ENCODE data around the gene CLIC4. TPM values are rescaled to one million over a fixed set of nuclear protein-coding genes. Genes with fewer than 3 reads are reported as not detected.

CLIC4 gene
- total and polyA plus RNA-seq, 4 donors, result 15.0 to 40.7 (median 28.4) TPM

DNA sequence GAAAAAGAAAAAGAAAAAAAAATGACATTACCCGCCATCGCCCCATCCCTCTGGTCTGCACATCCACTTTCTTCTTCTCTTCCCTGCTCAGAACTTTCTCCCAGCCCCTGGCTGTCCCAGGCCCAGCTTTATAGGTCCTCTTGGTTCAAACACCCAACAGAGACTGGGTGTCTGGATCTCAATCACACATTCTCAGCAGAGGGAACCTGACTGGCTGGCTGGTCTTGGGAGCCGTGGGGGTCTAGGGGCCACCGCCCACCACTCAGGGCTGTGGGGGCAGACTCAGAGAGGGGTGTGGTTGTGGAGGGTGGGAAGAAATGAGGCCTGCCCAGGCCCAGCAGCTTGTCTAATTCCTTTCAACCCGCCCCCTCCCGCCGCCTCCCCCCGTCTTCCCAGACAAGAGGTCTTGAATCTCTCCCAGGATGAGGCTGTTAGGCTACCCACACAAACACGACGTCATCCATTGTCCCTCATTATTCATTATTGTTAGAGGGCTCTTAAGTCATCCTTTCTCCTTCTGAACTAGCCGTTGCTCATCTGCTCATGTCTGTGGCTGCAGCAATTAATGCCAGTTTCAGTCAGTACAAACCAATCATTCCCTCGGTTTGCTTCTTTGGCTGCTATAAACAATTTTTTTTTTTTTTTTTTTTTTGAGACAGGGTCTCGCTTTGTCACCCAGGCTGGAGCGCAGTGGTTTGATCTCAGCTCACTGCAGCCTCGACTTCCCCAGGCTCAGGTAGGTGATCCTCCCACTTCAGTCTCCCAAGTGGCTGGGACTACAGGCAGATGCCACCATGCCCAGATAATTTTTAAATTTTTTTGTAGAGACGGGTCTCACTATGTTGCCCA lies 40.6 kb upstream of the CLIC4 start:
- H3K9me3 ChIP-seq (ENCODE audit: control insufficient read depth in 4 of 4, low read length in 3 of 4), result no peaks in the 10 kb centered on the region
- H3K27ac ChIP-seq (ENCODE audit: low read depth in 1 of 2, low read length in 2 of 2), result peak overlapping the region; percentile 82 to 85
- TF ChIP-seq FOXA2 (IDR thresholded peaks at IDR 0.05), result no peak
- TF ChIP-seq HNF4G (IDR thresholded peaks at IDR 0.05), result no peak
- TF ChIP-seq EGR1 (IDR thresholded peaks at IDR 0.05; ENCODE audit: low read depth in 2 of 2), result no peak
- no peak for TF ChIP-seq JUND (IDR thresholded peaks at IDR 0.05)
- TF ChIP-seq YY1 (IDR thresholded peaks at IDR 0.05), result no peak
- 89% methylated on average over 16 of the region's 16 CpGs for WGBS
- no peaks in the 10 kb centered on the region for H3K27me3 ChIP-seq (ENCODE audit: control insufficient read depth in 4 of 4, insufficient read depth in 4 of 4, low read length in 3 of 4)
- H3K9ac ChIP-seq (ENCODE audit: low read depth in 1 of 2, low read length in 2 of 2), result peak overlapping the region in 1 of 2 donors; percentile 49
- no peak overlapping the region for H3K4me3 ChIP-seq (ENCODE audit: low read depth in 1 of 3, low read length in 3 of 3)
- no peak for DNase-seq (ENCODE audit: low spot score)
- no peaks in the 10 kb centered on the region for H3K36me3 ChIP-seq (ENCODE audit: control insufficient read depth in 4 of 4, insufficient read depth in 3 of 4, low read depth in 1 of 4, low read length in 3 of 4)
- peaks cover 0 to 15% (median 7%) of the 10 kb centered on the region in 4 donors for H3K4me1 ChIP-seq (ENCODE audit: control insufficient read depth in 4 of 4, insufficient read depth in 4 of 4, low read length in 3 of 4)

DNA sequence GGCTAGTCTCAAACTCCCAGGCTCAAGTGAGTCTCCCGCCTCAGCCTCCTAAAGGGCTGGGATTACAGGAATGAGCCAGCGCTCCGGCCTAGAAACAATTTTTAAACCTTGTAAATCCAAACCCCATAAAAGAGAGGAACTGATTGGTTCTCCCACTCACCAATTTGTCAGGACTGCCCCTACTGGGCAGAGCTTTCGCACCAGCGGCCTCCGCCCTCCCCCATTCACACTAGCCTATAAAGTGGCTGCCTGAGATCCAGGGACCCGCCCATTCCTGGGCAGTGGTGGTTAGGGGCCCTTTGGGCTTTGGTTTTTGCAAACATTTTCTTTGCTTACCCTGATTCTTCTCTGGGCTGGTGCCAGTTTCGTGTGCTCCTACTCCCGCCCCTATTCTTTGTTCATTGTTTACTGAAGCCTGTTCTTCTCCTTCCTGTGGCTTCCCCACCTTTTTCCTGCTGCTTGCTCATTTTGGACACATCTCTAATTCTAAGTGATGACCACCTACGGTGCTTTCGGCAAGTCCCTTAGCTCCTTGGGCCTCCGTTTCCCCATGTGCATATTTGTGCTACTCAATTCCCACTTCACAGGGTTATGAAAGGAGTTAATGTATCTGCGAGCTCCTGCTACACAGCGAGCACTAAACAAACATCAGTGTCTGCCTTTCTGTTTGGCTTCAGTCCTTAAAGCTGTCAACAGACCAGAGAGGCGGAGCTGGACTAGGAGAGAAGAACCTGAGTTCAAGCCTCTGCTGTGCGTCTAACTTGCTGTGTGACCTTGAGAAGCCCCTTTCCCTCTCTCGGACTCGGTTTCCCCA lies 39.8 kb upstream of the CLIC4 start:
- peak overlapping the region in 1 of 2 donors; percentile 49 for H3K9ac ChIP-seq (ENCODE audit: low read depth in 1 of 2, low read length in 2 of 2)
- DNase-seq (ENCODE audit: low spot score), result peak; percentile 70
- WGBS, result 9% methylated on average over 18 of the region's 18 CpGs

More for the DNA sequence above, 39.8 kb upstream of the CLIC4 start:
- TF ChIP-seq, protein P1, sequence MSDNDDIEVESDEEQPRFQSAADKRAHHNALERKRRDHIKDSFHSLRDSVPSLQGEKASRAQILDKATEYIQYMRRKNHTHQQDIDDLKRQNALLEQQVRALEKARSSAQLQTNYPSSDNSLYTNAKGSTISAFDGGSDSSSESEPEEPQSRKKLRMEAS (IDR thresholded peaks at IDR 0.05), result peak; percentile 8
- TF ChIP-seq YY1 (IDR thresholded peaks at IDR 0.05), result peak; percentile 75
- TF ChIP-seq, protein P2, sequence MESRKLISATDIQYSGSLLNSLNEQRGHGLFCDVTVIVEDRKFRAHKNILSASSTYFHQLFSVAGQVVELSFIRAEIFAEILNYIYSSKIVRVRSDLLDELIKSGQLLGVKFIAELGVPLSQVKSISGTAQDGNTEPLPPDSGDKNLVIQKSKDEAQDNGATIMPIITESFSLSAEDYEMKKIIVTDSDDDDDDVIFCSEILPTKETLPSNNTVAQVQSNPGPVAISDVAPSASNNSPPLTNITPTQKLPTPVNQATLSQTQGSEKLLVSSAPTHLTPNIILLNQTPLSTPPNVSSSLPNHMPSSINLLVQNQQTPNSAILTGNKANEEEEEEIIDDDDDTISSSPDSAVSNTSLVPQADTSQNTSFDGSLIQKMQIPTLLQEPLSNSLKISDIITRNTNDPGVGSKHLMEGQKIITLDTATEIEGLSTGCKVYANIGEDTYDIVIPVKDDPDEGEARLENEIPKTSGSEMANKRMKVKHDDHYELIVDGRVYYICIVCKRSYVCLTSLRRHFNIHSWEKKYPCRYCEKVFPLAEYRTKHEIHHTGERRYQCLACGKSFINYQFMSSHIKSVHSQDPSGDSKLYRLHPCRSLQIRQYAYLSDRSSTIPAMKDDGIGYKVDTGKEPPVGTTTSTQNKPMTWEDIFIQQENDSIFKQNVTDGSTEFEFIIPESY (IDR thresholded peaks at IDR 0.05), result no peak
- TF ChIP-seq RAD21 (IDR thresholded peaks at IDR 0.05), result peak in 1 of 2 donors; percentile 18
- TF ChIP-seq, protein P3, sequence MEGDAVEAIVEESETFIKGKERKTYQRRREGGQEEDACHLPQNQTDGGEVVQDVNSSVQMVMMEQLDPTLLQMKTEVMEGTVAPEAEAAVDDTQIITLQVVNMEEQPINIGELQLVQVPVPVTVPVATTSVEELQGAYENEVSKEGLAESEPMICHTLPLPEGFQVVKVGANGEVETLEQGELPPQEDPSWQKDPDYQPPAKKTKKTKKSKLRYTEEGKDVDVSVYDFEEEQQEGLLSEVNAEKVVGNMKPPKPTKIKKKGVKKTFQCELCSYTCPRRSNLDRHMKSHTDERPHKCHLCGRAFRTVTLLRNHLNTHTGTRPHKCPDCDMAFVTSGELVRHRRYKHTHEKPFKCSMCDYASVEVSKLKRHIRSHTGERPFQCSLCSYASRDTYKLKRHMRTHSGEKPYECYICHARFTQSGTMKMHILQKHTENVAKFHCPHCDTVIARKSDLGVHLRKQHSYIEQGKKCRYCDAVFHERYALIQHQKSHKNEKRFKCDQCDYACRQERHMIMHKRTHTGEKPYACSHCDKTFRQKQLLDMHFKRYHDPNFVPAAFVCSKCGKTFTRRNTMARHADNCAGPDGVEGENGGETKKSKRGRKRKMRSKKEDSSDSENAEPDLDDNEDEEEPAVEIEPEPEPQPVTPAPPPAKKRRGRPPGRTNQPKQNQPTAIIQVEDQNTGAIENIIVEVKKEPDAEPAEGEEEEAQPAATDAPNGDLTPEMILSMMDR (IDR thresholded peaks at IDR 0.05; ENCODE audit: low read depth, low read length, missing input control), result peak; percentile 9
- TF ChIP-seq, protein P4, sequence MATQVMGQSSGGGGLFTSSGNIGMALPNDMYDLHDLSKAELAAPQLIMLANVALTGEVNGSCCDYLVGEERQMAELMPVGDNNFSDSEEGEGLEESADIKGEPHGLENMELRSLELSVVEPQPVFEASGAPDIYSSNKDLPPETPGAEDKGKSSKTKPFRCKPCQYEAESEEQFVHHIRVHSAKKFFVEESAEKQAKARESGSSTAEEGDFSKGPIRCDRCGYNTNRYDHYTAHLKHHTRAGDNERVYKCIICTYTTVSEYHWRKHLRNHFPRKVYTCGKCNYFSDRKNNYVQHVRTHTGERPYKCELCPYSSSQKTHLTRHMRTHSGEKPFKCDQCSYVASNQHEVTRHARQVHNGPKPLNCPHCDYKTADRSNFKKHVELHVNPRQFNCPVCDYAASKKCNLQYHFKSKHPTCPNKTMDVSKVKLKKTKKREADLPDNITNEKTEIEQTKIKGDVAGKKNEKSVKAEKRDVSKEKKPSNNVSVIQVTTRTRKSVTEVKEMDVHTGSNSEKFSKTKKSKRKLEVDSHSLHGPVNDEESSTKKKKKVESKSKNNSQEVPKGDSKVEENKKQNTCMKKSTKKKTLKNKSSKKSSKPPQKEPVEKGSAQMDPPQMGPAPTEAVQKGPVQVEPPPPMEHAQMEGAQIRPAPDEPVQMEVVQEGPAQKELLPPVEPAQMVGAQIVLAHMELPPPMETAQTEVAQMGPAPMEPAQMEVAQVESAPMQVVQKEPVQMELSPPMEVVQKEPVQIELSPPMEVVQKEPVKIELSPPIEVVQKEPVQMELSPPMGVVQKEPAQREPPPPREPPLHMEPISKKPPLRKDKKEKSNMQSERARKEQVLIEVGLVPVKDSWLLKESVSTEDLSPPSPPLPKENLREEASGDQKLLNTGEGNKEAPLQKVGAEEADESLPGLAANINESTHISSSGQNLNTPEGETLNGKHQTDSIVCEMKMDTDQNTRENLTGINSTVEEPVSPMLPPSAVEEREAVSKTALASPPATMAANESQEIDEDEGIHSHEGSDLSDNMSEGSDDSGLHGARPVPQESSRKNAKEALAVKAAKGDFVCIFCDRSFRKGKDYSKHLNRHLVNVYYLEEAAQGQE (IDR thresholded peaks at IDR 0.05), result no peak
- peak in 1 of 2 donors; percentile 43 for TF ChIP-seq RXRA (IDR thresholded peaks at IDR 0.05)
- TF ChIP-seq FOXA1 (IDR thresholded peaks at IDR 0.05), result peak; percentile 59
- TF ChIP-seq EGR1 (IDR thresholded peaks at IDR 0.05; ENCODE audit: low read depth in 2 of 2), result no peak
- peak in 1 of 2 donors; percentile 31 for TF ChIP-seq GABPA (IDR thresholded peaks at IDR 0.05 in 1 of 2, conservative IDR thresholded peaks at IDR 0.05 in 1 of 2)
- TF ChIP-seq, protein P5, sequence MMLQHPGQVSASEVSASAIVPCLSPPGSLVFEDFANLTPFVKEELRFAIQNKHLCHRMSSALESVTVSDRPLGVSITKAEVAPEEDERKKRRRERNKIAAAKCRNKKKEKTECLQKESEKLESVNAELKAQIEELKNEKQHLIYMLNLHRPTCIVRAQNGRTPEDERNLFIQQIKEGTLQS (IDR thresholded peaks at IDR 0.05), result peak; percentile 27
- peak; percentile 31 to 41 for TF ChIP-seq HNF4A (conservative IDR thresholded peaks at IDR 0.05)
- TF ChIP-seq JUND (IDR thresholded peaks at IDR 0.05), result no peak
- peak; percentile 80 for TF ChIP-seq FOXA2 (IDR thresholded peaks at IDR 0.05)
- no peak for TF ChIP-seq TAF1 (conservative IDR thresholded peaks at IDR 0.05)
- peak; percentile 45 for TF ChIP-seq NR2F2 (IDR thresholded peaks at IDR 0.05)
- peak; percentile 96 for TF ChIP-seq SP1 (IDR thresholded peaks at IDR 0.05)
- H3K4me1 ChIP-seq (ENCODE audit: control insufficient read depth in 4 of 4, insufficient read depth in 4 of 4, low read length in 3 of 4), result peaks cover 0 to 15% (median 7%) of the 10 kb centered on the region in 4 donors
- peak overlapping the region; percentile 19 to 67 (median 64) for H3K4me3 ChIP-seq (ENCODE audit: low read depth in 1 of 3, low read length in 3 of 3)
- H3K27ac ChIP-seq (ENCODE audit: low read depth in 1 of 2, low read length in 2 of 2), result peak overlapping the region; percentile 82 to 85
- H3K27me3 ChIP-seq (ENCODE audit: control insufficient read depth in 4 of 4, insufficient read depth in 4 of 4, low read length in 3 of 4), result no peaks in the 10 kb centered on the region
- no peaks in the 10 kb centered on the region for H3K9me3 ChIP-seq (ENCODE audit: control insufficient read depth in 4 of 4, low read length in 3 of 4)
- H3K36me3 ChIP-seq (ENCODE audit: control insufficient read depth in 4 of 4, insufficient read depth in 3 of 4, low read depth in 1 of 4, low read length in 3 of 4), result no peaks in the 10 kb centered on the region
